Measurements from ENCODE around the gene ARAP2.

ARAP2 gene

GRCh38 chr4:36255577-36255976, 11.3 kb upstream of the ARAP2 start:
- Histone ChIP-seq H3K27me3 (ENCODE audit: insufficient read depth, low read length) (no peaks in the 10 kb centered on the region), H3K9ac (ENCODE audit: low read length) (peak overlapping the region; percentile 43; the same call in 1 of the 2 replicates), H3F3A (ENCODE audit: insufficient read depth, low read length) (0 out of 2 replicates have a peak, but pooled peaks cover 5% of the 10 kb centered on the region), H3K9me3 (ENCODE audit: low read length) (no peaks in the 10 kb centered on the region), H3K36me3 (ENCODE audit: insufficient read depth, low read length) (no peaks in the 10 kb centered on the region), H3K27ac (ENCODE audit: low read depth, low read length, poor library complexity, severe bottlenecking) (peak overlapping the region; percentile 98), H3K4me2 (ENCODE audit: low read length) (peak overlapping the region; percentile 88), H3K4me3 (ENCODE audit: low read depth, low read length, poor library complexity, severe bottlenecking) (peak overlapping the region; percentile 59), H3K9me2 (ENCODE audit: low read depth, low read length) (no peaks in the 10 kb centered on the region), H4K20me1 (ENCODE audit: insufficient read depth, low read length) (no peaks in the 10 kb centered on the region), H3K79me2 (ENCODE audit: insufficient read depth, low read length) (no peaks in the 10 kb centered on the region), H2AFZ (ENCODE audit: low read length) (no peak overlapping the region), H3K4me1 (ENCODE audit: insufficient read depth, low read length, severe bottlenecking) (peaks cover 68% of the 10 kb centered on the region)
- TF ChIP-seq CTCF (IDR thresholded peaks at IDR 0.05; ENCODE audit: low read length) (no peak), EZH2 (IDR thresholded peaks at IDR 0.05; ENCODE audit: borderline replicate concordance, low read length) (no peak)

GRCh38 chr4:36254371-36254770, 10.1 kb upstream of the ARAP2 start:
- peak overlapping the region; percentile 43; the same call in 1 of the 2 replicates for H3K9ac ChIP-seq (ENCODE audit: low read length)
- H3F3A ChIP-seq (ENCODE audit: insufficient read depth, low read length) = 0 out of 2 replicates have a peak, but pooled peaks cover 5% of the 10 kb centered on the region
- no peak for TF ChIP-seq EZH2 (IDR thresholded peaks at IDR 0.05; ENCODE audit: borderline replicate concordance, low read length)
- TF ChIP-seq CTCF (IDR thresholded peaks at IDR 0.05; ENCODE audit: low read length) = no peak
- H3K79me2 ChIP-seq (ENCODE audit: insufficient read depth, low read length) = no peaks in the 10 kb centered on the region
- no peak overlapping the region; the same call in 1 of the 2 replicates for H3K4me2 ChIP-seq (ENCODE audit: low read length)
- no peaks in the 10 kb centered on the region for H3K9me2 ChIP-seq (ENCODE audit: low read depth, low read length)
- no peak overlapping the region for H2AFZ ChIP-seq (ENCODE audit: low read length)
- no peaks in the 10 kb centered on the region for H3K27me3 ChIP-seq (ENCODE audit: insufficient read depth, low read length)
- no peaks in the 10 kb centered on the region for H4K20me1 ChIP-seq (ENCODE audit: insufficient read depth, low read length)
- no peaks in the 10 kb centered on the region for H3K9me3 ChIP-seq (ENCODE audit: low read length)
- H3K4me3 ChIP-seq (ENCODE audit: low read depth, low read length, poor library complexity, severe bottlenecking) = no peak overlapping the region
- H3K4me1 ChIP-seq (ENCODE audit: insufficient read depth, low read length, severe bottlenecking) = peaks cover 61% of the 10 kb centered on the region
- peak overlapping the region; percentile 98 for H3K27ac ChIP-seq (ENCODE audit: low read depth, low read length, poor library complexity, severe bottlenecking)
- no peaks in the 10 kb centered on the region for H3K36me3 ChIP-seq (ENCODE audit: insufficient read depth, low read length)

- H4K20me1 ChIP-seq (ENCODE audit: insufficient read depth, low read length) = no peaks in the 10 kb centered on the region
- H3K27ac ChIP-seq (ENCODE audit: low read depth, low read length, poor library complexity, severe bottlenecking) = peak overlapping the region; percentile 98
- no peaks in the 10 kb centered on the region for H3K9me3 ChIP-seq (ENCODE audit: low read length)
- H3K27me3 ChIP-seq (ENCODE audit: insufficient read depth, low read length) = no peaks in the 10 kb centered on the region
- no peak overlapping the region for H2AFZ ChIP-seq (ENCODE audit: low read length)
- no peak overlapping the region for H3K9ac ChIP-seq (ENCODE audit: low read length)
- no peak overlapping the region for H3K4me3 ChIP-seq (ENCODE audit: low read depth, low read length, poor library complexity, severe bottlenecking)
- no peak overlapping the region for H3K4me2 ChIP-seq (ENCODE audit: low read length)
- H3K9me2 ChIP-seq (ENCODE audit: low read depth, low read length) = no peaks in the 10 kb centered on the region
- no peaks in the 10 kb centered on the region for H3K79me2 ChIP-seq (ENCODE audit: insufficient read depth, low read length)
- TF ChIP-seq CTCF (IDR thresholded peaks at IDR 0.05; ENCODE audit: low read length) (no peak), EZH2 (IDR thresholded peaks at IDR 0.05; ENCODE audit: borderline replicate concordance, low read length) (no peak)
- H3K4me1 ChIP-seq (ENCODE audit: insufficient read depth, low read length, severe bottlenecking) = peaks cover 44% of the 10 kb centered on the region
- H3F3A ChIP-seq (ENCODE audit: insufficient read depth, low read length) = 0 out of 2 replicates have a peak, but pooled peaks cover 5% of the 10 kb centered on the region
- H3K36me3 ChIP-seq (ENCODE audit: insufficient read depth, low read length) = no peaks in the 10 kb centered on the region
Measured at GRCh38 chr4:36251983-36252382, 7.7 kb upstream of the ARAP2 start.
